Measurements from ENCODE around the gene ZNF425. TPM values are rescaled to one million over a fixed set of nuclear protein-coding genes. Genes with fewer than 3 reads are reported as not detected.
A peak's percentile ranks its signal among the peaks of the same experiment; 100 is the strongest.

ZNF425 gene
- total and polyA plus RNA-seq, 9 of the 15 experiments (the other 6 are each of a cell fraction or from before 2014, with no cell fraction given): 0.03 to 0.89 (median 0.54) TPM

GRCh38 chr7:149141893-149142292, 15.8 kb upstream of the ZNF425 start (continued):
- TF ChIP-seq E2F5 (CRISPR knock-in tag; IDR thresholded peaks at IDR 0.05): no peak

DNA sequence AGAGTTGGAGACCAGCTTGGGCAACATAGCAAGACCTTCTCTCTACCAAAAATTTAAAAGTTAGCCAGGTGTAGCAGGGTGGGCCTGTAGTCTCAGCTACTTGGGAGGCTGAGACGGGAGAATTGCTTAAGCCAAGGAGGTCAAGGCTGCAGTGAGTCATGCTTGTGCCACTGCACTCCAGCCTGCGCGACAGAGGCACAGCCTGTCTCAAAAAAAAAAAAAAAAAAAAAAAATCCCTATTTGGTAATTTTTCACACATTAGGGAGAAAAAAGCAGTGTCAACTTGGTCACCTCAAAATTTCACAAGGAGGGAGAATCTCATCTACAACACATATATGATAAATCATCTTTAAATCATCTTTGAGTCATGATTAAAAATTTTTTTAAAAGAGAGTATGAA, 14.7 kb upstream of the ZNF425 start:
- Histone ChIP-seq H3K79me2 (ENCODE audit: control insufficient read depth, insufficient read depth, low read length) (no peaks in the 10 kb centered on the region; the same call in 2 of the 3 replicates), H3K9ac (ENCODE audit: insufficient read depth in 1 of 2, low read depth in 2 of 2, low read length in 2 of 2) (peak overlapping the region in 1 of 2 experiments; percentile 38; a peak in 1 of 4 replicates), H3K27ac (ENCODE audit: extremely low read depth, low read depth, low read length) (no peak overlapping the region), H3K36me3 (ENCODE audit: control insufficient read depth, insufficient read depth, low read length) (no peaks in the 10 kb centered on the region), H3K27me3 (ENCODE audit: control insufficient read depth in 2 of 2, insufficient read depth in 2 of 2, low read length in 2 of 2) (no peaks in the 10 kb centered on the region), H3K4me3 (no peak overlapping the region), H2AFZ (ENCODE audit: low read depth, low read length) (no peak overlapping the region), H3K4me1 (replicated peaks in 1 of 2; ENCODE audit: control insufficient read depth in 2 of 2, insufficient read depth in 2 of 2, low read length in 2 of 2) (peaks cover 7 to 14% of the 10 kb centered on the region in 2 experiments; a peak in 3 of 5 replicates), H3K9me1 (ENCODE audit: control insufficient read depth, insufficient read depth, low read length) (no peaks in the 10 kb centered on the region), H3K4me2 (ENCODE audit: insufficient read depth, low read length) (no peak overlapping the region), H3K9me3 (replicated peaks; ENCODE audit: control insufficient read depth, insufficient read depth, low read depth, low read length) (no peaks in the 10 kb centered on the region), H4K20me1 (replicated peaks; ENCODE audit: control insufficient read depth, insufficient read depth, low read length) (no peaks in the 10 kb centered on the region)
- CTCF ChIA-PET (ENCODE audit: low intra/inter-chr PET ratio): no interaction called here
- no peak for FAIRE-seq
- intact Hi-C loops (cut with micrococcal nuclease) (no loop called here), in situ Hi-C loops (cut with MboI) (no loop called here)
- POLR2A ChIA-PET: no interaction called here
- peak; percentile 27; the same call in 1 of the 3 replicates for ATAC-seq
- 20% methylated on average over 3 of the region's 3 CpGs for WGBS (ENCODE audit: insufficient coverage, low coverage, missing lambda C conversion rate)
- peak in 1 of 4 experiments; percentile 31 for DNase-seq (ENCODE audit: extremely low read depth in 1 of 4, low spot score in 3 of 4)
- no TSS peak for BruUV-seq (replicated peaks)
- TF ChIP-seq PPARD (CRISPR knock-in tag; IDR thresholded peaks at IDR 0.05) (no peak), ETV6 (IDR thresholded peaks at IDR 0.05; ENCODE audit: borderline replicate concordance in 1 of 2, low read depth in 2 of 2, low read length in 1 of 2) (no peak), ETV6 (CRISPR knock-in tag; IDR thresholded peaks at IDR 0.05; ENCODE audit: borderline replicate concordance) (no peak), CREBBP (IDR thresholded peaks at IDR 0.05; ENCODE audit: low read depth, low read length) (no peak), ZSCAN29 (IDR thresholded peaks at IDR 0.05) (no peak), JUND (IDR thresholded peaks at IDR 0.05; ENCODE audit: borderline replicate concordance, low read depth, low read length) (peak; percentile 39; the same call in 1 of the 2 replicates), JUND (tag; IDR thresholded peaks at IDR 0.05; ENCODE audit: borderline replicate concordance, low read depth, low read length) (no peak), ZNF57 (CRISPR knock-in tag; IDR thresholded peaks at IDR 0.05) (no peak), FOXJ3 (CRISPR knock-in tag; IDR thresholded peaks at IDR 0.05) (no peak), NCOR1 (IDR thresholded peaks at IDR 0.05) (no peak), ZNF699 (CRISPR knock-in tag; IDR thresholded peaks at IDR 0.05; ENCODE audit: insufficient replicate concordance) (no peak), FOSL1 (tag; conservative IDR thresholded peaks at IDR 0.05) (0 out of 2 replicates have a peak, but pooled peaks have one; percentile 35), NRF1 (conservative IDR thresholded peaks at IDR 0.05 in 1 of 2, IDR thresholded peaks at IDR 0.05 in 1 of 2) (no peak), CBFA2T2 (conservative IDR thresholded peaks at IDR 0.05) (no peak), POLR2AphosphoS5 (IDR thresholded peaks at IDR 0.05; ENCODE audit: control insufficient read depth, insufficient read depth, low read depth, low read length) (no peak), ZBTB17 (CRISPR knock-in tag; IDR thresholded peaks at IDR 0.05) (no peak), VEZF1 (CRISPR knock-in tag; IDR thresholded peaks at IDR 0.05) (no peak), ZNF384 (IDR thresholded peaks at IDR 0.05; ENCODE audit: low read depth, low read length) (peak; percentile 64)
- TF ChIP-seq, protein P1, sequence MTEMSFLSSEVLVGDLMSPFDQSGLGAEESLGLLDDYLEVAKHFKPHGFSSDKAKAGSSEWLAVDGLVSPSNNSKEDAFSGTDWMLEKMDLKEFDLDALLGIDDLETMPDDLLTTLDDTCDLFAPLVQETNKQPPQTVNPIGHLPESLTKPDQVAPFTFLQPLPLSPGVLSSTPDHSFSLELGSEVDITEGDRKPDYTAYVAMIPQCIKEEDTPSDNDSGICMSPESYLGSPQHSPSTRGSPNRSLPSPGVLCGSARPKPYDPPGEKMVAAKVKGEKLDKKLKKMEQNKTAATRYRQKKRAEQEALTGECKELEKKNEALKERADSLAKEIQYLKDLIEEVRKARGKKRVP (CRISPR knock-in tag; IDR thresholded peaks at IDR 0.05): no peak

Measured in K562 (cell line).